Activated naive CD4-positive, alpha-beta T cell treated with anti-CD3 and anti-CD28 coated beads, Interleukin-2, amount 50 U/mL, for 72 hours (primary cell): ENCODE measurements around the gene PCDHB5. TPM values are rescaled to one million over a fixed set of nuclear protein-coding genes. Genes with fewer than 3 reads are reported as not detected.
A peak's percentile ranks its signal among the peaks of the same experiment; 100 is the strongest.
"Not testable (repeated sequence)": the region's sequence is repeated elsewhere in the genome, so short reads cannot be mapped to it uniquely, and the experiment has no call there.

ENCODE experiments used
- ATAC-seq, 2 donors: fragments of 150-1000 bp; cut with Tn5 transposase; 2 replicates each; pipeline ENCODE4 v1.10.0; 2021; ENCODE audit warnings: mild to moderate bottlenecking in 2 of 2, moderate library complexity in 2 of 2
- DNase-seq, 2 donors: peaks; one replicate each; pipeline ENCODE4 v3.0.0; 2021 to 2022; ENCODE audit warnings: low spot score in 2 of 2
- H3K27ac Mint-ChIP-seq, 2 donors: one replicate each; pipeline ENCODE4 v1.8.0; 2022; ENCODE audit warnings: mild to moderate bottlenecking in 2 of 2, mixed read lengths in 2 of 2
- H3K36me3 Mint-ChIP-seq, 2 donors: one replicate each; pipeline ENCODE4 v1.8.0; 2022; ENCODE audit warnings: mixed read lengths in 2 of 2
- H3K9me3 Mint-ChIP-seq, 2 donors: one replicate each; pipeline ENCODE4 v1.8.0; 2022; ENCODE audit warnings: mixed read lengths in 2 of 2
- total RNA-seq, 2 donors: library from RNA; stranded (reverse); gene quantifications; one replicate each; pipeline ENCODE4 v1.2.3, GENCODE V29; 2022

PCDHB5 gene
- total RNA-seq, 2 donors from 2014 or later: 0.08 TPM; not detected in 1

DNA sequence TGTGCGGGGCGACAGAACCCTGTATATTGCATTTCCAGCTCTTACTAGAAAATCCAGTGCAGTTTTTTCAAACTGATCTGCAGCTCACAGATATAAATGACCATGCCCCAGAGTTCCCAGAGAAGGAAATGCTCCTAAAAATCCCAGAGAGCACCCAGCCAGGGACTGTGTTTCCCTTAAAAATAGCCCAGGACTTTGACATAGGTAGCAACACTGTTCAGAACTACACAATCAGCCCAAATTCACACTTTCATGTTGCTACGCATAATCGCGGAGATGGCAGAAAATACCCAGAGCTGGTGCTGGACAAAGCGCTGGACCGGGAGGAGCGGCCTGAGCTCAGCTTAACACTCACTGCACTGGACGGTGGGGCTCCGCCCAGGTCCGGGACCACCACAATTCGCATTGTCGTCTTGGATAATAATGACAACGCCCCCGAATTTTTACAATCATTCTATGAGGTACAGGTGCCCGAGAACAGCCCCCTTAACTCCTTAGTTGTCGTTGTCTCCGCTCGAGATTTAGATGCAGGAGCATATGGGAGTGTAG lies 786 bp downstream of the PCDHB5 start:
- H3K9me3 Mint-ChIP-seq: peaks cover 13 to 31% of the 10 kb centered on the region in 2 donors
- ATAC-seq: no peak
- no peak overlapping the region for H3K27ac Mint-ChIP-seq
- no peak for DNase-seq
- peaks cover 28 to 32% of the 10 kb centered on the region in 2 donors for H3K36me3 Mint-ChIP-seq

DNA sequence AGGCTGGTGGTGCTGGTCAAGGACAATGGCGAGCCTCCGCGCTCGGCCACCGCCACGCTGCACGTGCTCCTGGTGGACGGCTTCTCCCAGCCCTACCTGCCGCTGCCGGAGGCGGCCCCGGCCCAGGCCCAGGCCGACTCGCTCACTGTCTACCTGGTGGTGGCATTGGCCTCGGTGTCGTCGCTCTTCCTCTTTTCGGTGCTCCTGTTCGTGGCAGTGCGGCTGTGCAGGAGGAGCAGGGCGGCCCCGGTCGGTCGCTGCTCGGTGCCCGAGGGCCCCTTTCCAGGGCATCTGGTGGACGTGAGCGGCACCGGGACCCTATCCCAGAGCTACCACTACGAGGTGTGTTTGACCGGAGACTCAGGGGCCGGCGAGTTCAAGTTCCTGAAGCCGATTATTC lies 2.3 kb downstream of the PCDHB5 start:
- not testable (repeated sequence) for ATAC-seq, H3K27ac Mint-ChIP-seq, DNase-seq
- H3K9me3 Mint-ChIP-seq: peaks cover 13 to 31% of the 10 kb centered on the region in 2 donors
- H3K36me3 Mint-ChIP-seq: peaks cover 28 to 32% of the 10 kb centered on the region in 2 donors

DNA sequence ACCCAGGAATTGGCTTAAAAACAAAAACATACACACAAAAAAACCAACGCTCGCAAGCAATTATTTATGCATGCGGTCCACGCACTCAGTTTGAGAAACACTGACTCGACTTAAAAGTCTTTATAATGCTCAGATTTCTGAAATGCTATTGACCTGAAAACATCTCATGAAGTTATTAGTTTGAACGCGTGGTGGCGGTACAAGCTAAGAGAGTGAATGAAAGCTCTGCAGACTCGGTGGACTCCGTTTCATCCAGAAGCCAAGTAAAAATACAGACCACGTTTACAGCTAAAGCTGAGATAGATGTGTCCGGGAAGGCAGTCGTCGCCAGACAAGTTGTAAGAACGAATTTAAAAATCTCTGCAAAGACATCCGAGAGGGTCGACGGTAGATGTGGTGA lies 14.8 kb downstream of the PCDHB5 start, which contains the start of gene PCDHB6:
Gene PCDHB6, plus strand, starts transcription at position 246 of the 400 bp plus-strand sequence. CDS start 201 bp downstream, outside the sequence.
- Mint-ChIP-seq H3K27ac (no peak within 1 kb of the TSS), H3K9me3 (peaks cover 14% of the 10 kb centered on the region in 2 donors), H3K36me3 (peaks cover 28 to 30% of the 10 kb centered on the region in 2 donors)
- DNase-seq (no peak), ATAC-seq (no peak)

GRCh38 chr5:141150224-141150992 lies 15.4 kb downstream of the PCDHB5 start:
- Mint-ChIP-seq H3K9me3 (peaks cover 14% of the 10 kb centered on the region in 2 donors), H3K36me3 (peaks cover 30 to 31% of the 10 kb centered on the region in 2 donors), H3K27ac (no peak overlapping the region)
- DNase-seq (no peak), ATAC-seq (no peak)

- peaks cover 34 to 37% of the 10 kb centered on the region in 2 donors for H3K36me3 Mint-ChIP-seq
- peaks cover 14 to 17% of the 10 kb centered on the region in 2 donors for H3K9me3 Mint-ChIP-seq
- ATAC-seq (no peak), DNase-seq (no peak)
- H3K27ac Mint-ChIP-seq: no peak overlapping the region
Observed at GRCh38 chr5:141150993-141151325, 16.0 kb downstream of the PCDHB5 start.

DNA sequence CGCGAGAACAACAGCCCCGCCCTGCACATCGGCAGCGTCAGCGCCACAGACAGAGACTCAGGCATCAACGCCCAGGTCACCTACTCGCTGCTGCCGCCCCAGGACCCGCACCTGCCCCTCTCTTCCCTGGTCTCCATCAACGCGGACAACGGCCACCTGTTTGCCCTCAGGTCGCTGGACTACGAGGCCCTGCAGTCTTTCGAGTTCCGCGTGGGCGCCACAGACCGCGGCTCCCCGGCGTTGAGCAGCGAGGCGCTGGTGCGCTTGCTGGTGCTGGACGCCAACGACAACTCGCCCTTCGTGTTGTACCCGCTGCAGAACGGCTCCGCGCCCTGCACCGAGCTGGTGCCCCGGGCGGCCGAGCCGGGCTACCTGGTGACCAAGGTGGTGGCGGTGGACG lies 16.6 kb downstream of the PCDHB5 start:
- ATAC-seq, H3K27ac Mint-ChIP-seq, DNase-seq: not testable (repeated sequence)
- peaks cover 38 to 43% of the 10 kb centered on the region in 2 donors for H3K36me3 Mint-ChIP-seq
- H3K9me3 Mint-ChIP-seq: peaks cover 17 to 23% of the 10 kb centered on the region in 2 donors

- Mint-ChIP-seq H3K9me3 (peaks cover 18 to 26% of the 10 kb centered on the region in 2 donors), H3K36me3 (peaks cover 43 to 48% of the 10 kb centered on the region in 2 donors)
- not testable (repeated sequence) for H3K27ac Mint-ChIP-seq, ATAC-seq, DNase-seq
Observed at GRCh38 chr5:141152096-141152495, 17.1 kb downstream of the PCDHB5 start.

DNA sequence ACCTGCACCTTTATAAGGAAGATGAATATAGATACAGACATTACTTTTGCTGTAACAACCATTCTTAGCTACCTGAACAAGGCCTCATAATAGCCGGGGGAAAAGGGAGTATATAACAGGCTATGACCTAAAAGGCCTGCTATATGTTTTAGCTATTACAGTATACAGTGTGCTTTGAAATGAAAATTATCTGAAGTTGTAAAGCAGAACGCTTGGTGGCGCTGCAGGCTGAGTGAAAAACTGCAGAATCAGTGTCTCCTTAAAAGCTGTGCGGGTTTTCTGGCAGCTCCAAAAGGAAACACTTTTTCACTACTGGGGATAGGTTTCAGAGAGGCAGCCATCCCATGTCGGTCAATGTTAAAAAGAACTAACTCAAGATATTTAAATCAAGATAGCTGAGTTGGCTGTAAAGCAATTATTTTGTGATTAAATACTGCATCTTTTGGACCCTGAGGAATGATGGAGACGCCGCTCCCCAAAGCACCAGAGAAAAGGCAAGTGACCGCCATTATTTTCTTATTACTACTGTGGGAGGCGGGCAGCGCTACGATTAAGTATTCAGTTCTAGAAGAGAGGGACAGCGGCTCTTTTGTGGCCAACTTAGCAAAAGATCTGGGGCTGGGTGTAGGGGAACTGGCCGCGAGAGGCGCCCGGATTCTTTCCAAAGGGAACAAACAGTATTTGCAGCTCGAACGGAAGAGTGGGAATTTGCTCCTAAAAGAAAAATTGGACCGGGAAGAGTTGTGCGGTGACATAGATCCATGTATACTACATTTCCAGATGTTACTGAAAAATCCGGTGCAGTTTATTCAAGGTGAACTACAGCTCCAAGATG lies 20.8 kb downstream of the PCDHB5 start:
- peaks cover 20 to 22% of the 10 kb centered on the region in 2 donors for H3K9me3 Mint-ChIP-seq
- DNase-seq (no peak), ATAC-seq (no peak)
- peaks cover 40 to 49% of the 10 kb centered on the region in 2 donors for H3K36me3 Mint-ChIP-seq
- no peak overlapping the region for H3K27ac Mint-ChIP-seq

DNA sequence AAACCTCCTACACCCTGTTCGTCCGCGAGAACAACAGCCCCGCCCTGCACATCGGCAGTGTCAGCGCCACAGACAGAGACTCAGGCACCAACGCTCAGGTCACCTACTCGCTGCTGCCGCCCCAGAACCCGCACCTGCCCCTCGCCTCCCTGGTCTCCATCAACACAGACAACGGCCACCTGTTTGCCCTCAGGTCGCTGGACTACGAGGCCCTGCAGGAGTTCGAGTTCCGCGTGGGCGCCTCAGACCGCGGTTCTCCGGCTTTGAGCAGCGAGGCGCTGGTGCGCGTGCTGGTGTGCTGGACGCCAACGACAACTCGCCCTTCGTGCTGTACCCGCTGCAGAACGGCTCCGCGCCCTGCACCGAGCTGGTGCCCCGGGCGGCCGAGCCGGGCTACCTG lies 22.4 kb downstream of the PCDHB5 start:
- not testable (repeated sequence) for ATAC-seq, DNase-seq, H3K27ac Mint-ChIP-seq
- peaks cover 30 to 35% of the 10 kb centered on the region in 2 donors for H3K36me3 Mint-ChIP-seq
- H3K9me3 Mint-ChIP-seq: peaks cover 12 to 21% of the 10 kb centered on the region in 2 donors

DNA sequence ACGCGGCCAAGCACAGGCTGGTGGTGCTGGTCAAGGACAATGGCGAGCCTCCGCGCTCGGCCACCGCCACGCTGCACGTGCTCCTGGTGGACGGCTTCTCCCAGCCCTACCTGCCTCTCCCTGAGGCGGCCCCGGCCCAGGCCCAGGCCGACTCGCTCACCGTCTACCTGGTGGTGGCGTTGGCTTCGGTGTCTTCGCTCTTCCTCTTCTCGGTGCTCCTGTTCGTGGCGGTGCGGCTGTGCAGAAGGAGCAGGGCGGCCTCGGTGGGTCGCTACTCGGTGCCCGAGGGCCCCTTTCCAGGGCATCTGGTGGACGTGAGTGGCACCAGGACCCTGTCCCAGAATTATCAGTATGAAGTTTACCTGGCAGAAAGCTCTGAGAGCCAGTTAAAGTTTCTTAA lies 22.9 kb downstream of the PCDHB5 start:
- peaks cover 9 to 18% of the 10 kb centered on the region in 2 donors for H3K9me3 Mint-ChIP-seq
- ATAC-seq, H3K27ac Mint-ChIP-seq, DNase-seq: not testable (repeated sequence)
- H3K36me3 Mint-ChIP-seq: peaks cover 26 to 30% of the 10 kb centered on the region in 2 donors

DNA sequence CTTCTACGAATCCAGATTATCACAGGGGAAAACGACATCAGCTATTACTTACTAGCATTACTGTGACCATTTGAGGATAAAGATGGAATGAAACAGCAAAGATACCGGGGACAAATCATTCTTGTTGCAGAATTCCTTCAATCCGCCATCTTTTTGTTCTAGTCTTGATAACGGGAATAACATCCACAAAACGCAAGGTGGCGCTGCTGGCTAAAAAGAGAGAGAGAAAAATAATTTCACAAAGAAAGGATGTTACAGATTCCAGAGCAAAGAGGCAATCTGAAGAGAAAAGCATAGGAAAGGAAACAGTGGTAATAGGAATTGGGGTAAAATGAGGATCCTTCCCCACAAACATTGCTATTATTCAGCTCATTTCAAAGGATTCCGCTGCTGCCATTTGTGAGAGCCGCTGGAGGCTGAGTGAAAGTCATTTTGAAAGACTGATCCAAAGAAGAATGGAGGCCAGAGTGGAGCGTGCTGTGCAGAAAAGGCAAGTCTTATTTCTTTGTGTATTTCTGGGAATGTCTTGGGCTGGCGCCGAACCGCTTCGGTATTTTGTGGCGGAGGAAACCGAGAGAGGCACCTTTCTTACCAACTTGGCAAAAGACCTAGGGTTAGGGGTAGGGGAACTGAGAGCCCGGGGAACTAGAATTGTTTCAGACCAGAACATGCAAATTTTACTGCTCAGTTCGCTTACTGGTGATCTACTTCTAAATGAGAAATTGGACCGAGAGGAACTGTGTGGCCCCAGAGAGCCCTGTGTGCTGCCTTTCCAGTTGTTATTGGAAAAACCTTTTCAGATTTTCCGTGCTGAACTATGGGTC lies 37.6 kb downstream of the PCDHB5 start, which contains the start of gene PCDHB7:
Gene PCDHB7, plus strand, starts transcription at position 264 of the 824 bp plus-strand sequence. Its CDS starts 192 bp downstream, at position 456.
- DNase-seq: peak in 1 of 2 donors; percentile 22
- peaks cover 11 to 24% of the 10 kb centered on the region in 2 donors for H3K36me3 Mint-ChIP-seq
- no peak within 1 kb of the TSS for H3K27ac Mint-ChIP-seq
- no peak for ATAC-seq
- peaks cover 14 to 18% of the 10 kb centered on the region in 2 donors for H3K9me3 Mint-ChIP-seq

- Mint-ChIP-seq H3K36me3 (peaks cover 7 to 18% of the 10 kb centered on the region in 2 donors), H3K9me3 (peaks cover 13 to 14% of the 10 kb centered on the region in 2 donors)
- H3K27ac Mint-ChIP-seq, ATAC-seq, DNase-seq: not testable (repeated sequence)
Observed at GRCh38 chr5:141174291-141175104, 39.5 kb downstream of the PCDHB5 start.

DNA sequence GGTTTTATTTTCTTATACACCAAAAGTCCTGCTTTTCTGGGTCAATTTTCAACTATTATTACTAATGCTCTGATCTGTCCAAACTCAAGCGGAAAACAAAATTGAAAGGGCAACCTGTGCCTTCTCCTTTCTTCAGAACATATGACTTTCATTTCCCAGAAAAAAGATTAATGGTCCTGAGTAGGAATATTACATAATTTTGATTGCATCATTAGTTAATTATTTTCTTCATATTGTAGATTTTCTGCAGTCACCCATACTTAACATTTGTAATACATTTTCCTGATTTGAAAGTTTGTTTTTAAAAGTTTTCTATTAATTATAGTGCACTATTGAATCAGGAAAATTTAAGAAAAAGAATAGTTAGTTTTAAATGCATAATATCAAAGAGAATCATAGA lies 40.9 kb downstream of the PCDHB5 start:
- peaks cover 11 to 24% of the 10 kb centered on the region in 2 donors for H3K36me3 Mint-ChIP-seq
- H3K9me3 Mint-ChIP-seq: peaks cover 13 to 17% of the 10 kb centered on the region in 2 donors
- H3K27ac Mint-ChIP-seq: no peak overlapping the region
- no peak for ATAC-seq
- no peak for DNase-seq

DNA sequence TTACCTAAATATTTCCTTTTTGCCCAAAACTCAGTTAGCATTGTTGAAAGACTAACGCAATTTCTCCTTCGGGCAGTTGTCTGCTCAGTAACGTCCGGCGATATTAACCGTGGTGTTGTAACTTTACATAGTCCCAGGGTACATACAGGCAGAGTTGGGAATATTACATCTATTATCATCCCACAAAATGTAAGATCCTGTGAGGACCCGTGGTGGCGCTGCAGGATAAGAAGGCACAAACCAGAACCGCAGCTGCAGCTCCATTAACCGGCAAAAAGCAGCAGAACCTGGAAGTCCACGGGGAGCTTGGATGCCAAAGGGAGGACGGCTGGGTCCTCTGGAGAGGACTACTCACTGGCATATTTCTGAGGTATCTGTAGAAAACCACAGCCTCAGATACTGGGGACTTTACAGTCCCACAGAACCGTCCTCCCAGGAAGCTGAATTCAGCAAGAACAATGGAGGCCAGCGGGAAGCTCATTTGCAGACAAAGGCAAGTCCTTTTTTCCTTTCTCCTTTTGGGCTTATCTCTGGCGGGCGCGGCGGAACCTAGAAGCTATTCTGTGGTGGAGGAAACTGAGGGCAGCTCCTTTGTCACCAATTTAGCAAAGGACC lies 42.7 kb downstream of the PCDHB5 start, which contains the start of gene PCDHB8:
Gene PCDHB8, plus strand, starts transcription at position 214 of the 615 bp plus-strand sequence. Its CDS starts 245 bp downstream, at position 459.
- not testable (repeated sequence) for ATAC-seq, DNase-seq, H3K27ac Mint-ChIP-seq
- peaks cover 19 to 25% of the 10 kb centered on the region in 2 donors for H3K36me3 Mint-ChIP-seq
- peaks cover 17 to 21% of the 10 kb centered on the region in 2 donors for H3K9me3 Mint-ChIP-seq
